Measurements from ENCODE around the gene ANO4.

- TF ChIP-seq CTCF (optimal IDR thresholded peaks at IDR 0.05 in 1 of 3, IDR thresholded peaks at IDR 0.05 in 1 of 3, conservative IDR thresholded peaks at IDR 0.05 in 1 of 3; ENCODE audit: extremely low read depth in 1 of 3, insufficient read depth in 2 of 3, low read length in 3 of 3) (no peak), EZH2 (IDR thresholded peaks at IDR 0.05; ENCODE audit: low read length) (no peak)
Measured at GRCh38 chr12:100995771-100996170, 201.2 kb downstream of the ANO4 start.

All from keratinocyte (primary cell).